ENCODE measurements around the gene KIF6.

The KIF6 gene

GRCh38 chr6:39702265-39702664 is 22.9 kb downstream of the KIF6 start:
- Histone ChIP-seq H3K27ac (ENCODE audit: low read depth, low read length) (no peak overlapping the region), H3K4me3 (ENCODE audit: low read length) (no peak overlapping the region), H3K27me3 (ENCODE audit: control insufficient read depth, insufficient read depth, low read length) (no peaks in the 10 kb centered on the region), H3K9ac (ENCODE audit: low read length) (no peak overlapping the region), H3K36me3 (ENCODE audit: control insufficient read depth, insufficient read depth, low read length) (no peaks in the 10 kb centered on the region), H3K4me1 (ENCODE audit: control insufficient read depth, insufficient read depth, low read length) (no peaks in the 10 kb centered on the region)

GRCh38 chr6:39700362-39700761 is 24.8 kb downstream of the KIF6 start:
- Histone ChIP-seq H3K27ac (ENCODE audit: low read depth, low read length) (no peak overlapping the region), H3K9ac (ENCODE audit: low read length) (no peak overlapping the region), H3K4me3 (ENCODE audit: low read length) (no peak overlapping the region), H3K36me3 (ENCODE audit: control insufficient read depth, insufficient read depth, low read length) (no peaks in the 10 kb centered on the region), H3K4me1 (ENCODE audit: control insufficient read depth, insufficient read depth, low read length) (no peaks in the 10 kb centered on the region), H3K27me3 (ENCODE audit: control insufficient read depth, insufficient read depth, low read length) (no peaks in the 10 kb centered on the region)

DNA sequence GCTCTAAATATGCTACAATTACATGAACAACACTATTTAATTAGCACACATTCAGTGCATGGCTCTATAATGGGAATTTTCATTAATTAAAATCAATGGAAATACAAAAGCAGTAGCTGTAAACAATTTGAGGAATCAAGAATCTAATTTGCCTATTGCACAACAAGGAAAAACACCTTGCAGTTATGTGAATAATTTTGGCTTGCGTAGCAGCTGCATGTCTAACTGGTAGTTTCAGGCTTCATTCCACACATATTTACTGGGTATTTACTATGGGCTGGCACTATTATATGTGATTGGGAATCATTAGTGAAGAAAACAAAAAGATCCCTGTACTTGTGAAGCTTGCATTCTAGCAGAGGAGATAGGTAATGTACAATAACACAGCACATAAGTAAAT is 26.4 kb downstream of the KIF6 start:
- H3K36me3 ChIP-seq (ENCODE audit: control insufficient read depth, insufficient read depth, low read length): no peaks in the 10 kb centered on the region
- H3K9ac ChIP-seq (ENCODE audit: low read length): no peak overlapping the region
- H3K4me1 ChIP-seq (ENCODE audit: control insufficient read depth, insufficient read depth, low read length): no peaks in the 10 kb centered on the region
- no peak overlapping the region for H3K4me3 ChIP-seq (ENCODE audit: low read length)
- H3K27ac ChIP-seq (ENCODE audit: low read depth, low read length): no peak overlapping the region
- no peaks in the 10 kb centered on the region for H3K27me3 ChIP-seq (ENCODE audit: control insufficient read depth, insufficient read depth, low read length)

DNA sequence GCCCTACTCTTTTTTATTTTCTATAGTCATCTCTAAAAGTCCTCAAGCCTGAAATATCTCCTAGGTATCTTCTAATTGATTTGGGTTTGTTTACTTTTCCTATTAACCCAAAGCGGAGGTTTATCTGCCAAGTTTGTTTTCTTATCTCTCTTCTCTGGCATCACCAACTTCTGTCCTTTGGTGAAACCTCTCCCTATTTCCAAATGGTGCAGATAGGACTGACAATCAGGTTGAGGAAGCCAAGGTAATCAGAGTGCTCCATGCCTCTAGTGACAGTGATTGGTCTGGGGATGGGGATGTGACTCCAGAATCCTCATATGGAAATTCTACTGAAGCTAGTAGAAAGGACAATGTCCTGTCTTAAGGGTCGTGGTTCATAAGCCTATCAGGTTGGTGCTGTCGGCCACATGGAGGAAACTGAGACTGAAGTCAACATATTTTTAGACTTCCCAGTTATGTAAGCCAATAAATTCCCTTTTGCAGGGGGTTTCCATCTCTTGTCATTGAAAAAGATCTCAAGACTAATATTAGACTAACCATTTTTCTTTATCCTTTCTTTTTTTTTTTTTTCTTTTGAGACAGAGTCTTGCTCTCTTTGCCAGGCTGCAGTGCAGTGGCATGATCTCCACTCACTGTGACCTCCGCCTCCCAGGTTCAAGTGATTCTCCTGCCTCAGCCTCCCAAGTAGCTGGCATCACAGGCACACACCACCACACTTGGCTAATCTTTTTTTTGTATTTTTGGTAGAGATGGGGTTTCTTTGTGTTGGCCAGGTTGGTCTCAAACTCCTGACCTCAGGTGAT is 28.0 kb downstream of the KIF6 start:
- H3K27me3 ChIP-seq (ENCODE audit: control insufficient read depth, insufficient read depth, low read length): no peaks in the 10 kb centered on the region
- H3K4me3 ChIP-seq (ENCODE audit: low read length): no peak overlapping the region
- no peak overlapping the region for H3K27ac ChIP-seq (ENCODE audit: low read depth, low read length)
- H3K36me3 ChIP-seq (ENCODE audit: control insufficient read depth, insufficient read depth, low read length): no peaks in the 10 kb centered on the region
- no peaks in the 10 kb centered on the region for H3K4me1 ChIP-seq (ENCODE audit: control insufficient read depth, insufficient read depth, low read length)
- no peak overlapping the region for H3K9ac ChIP-seq (ENCODE audit: low read length)

GRCh38 chr6:39695447-39695846 is 29.8 kb downstream of the KIF6 start:
- no peaks in the 10 kb centered on the region for H3K36me3 ChIP-seq (ENCODE audit: control insufficient read depth, insufficient read depth, low read length)
- H3K27ac ChIP-seq (ENCODE audit: low read depth, low read length): no peak overlapping the region
- no peaks in the 10 kb centered on the region for H3K27me3 ChIP-seq (ENCODE audit: control insufficient read depth, insufficient read depth, low read length)

GRCh38 chr6:39693206-39693605 is 32.0 kb downstream of the KIF6 start:
- H3K27ac ChIP-seq (ENCODE audit: low read depth, low read length): no peak overlapping the region
- no peaks in the 10 kb centered on the region for H3K36me3 ChIP-seq (ENCODE audit: control insufficient read depth, insufficient read depth, low read length)
- no peak overlapping the region for H3K9ac ChIP-seq (ENCODE audit: low read length)
- H3K4me3 ChIP-seq (ENCODE audit: low read length): no peak overlapping the region
- H3K27me3 ChIP-seq (ENCODE audit: control insufficient read depth, insufficient read depth, low read length): no peaks in the 10 kb centered on the region
- no peaks in the 10 kb centered on the region for H3K4me1 ChIP-seq (ENCODE audit: control insufficient read depth, insufficient read depth, low read length)

More at GRCh38 chr6:39695447-39695846, 29.8 kb downstream of the KIF6 start:
- H3K4me3 ChIP-seq (ENCODE audit: low read length): no peak overlapping the region
- no peaks in the 10 kb centered on the region for H3K4me1 ChIP-seq (ENCODE audit: control insufficient read depth, insufficient read depth, low read length)
- no peak overlapping the region for H3K9ac ChIP-seq (ENCODE audit: low read length)

DNA sequence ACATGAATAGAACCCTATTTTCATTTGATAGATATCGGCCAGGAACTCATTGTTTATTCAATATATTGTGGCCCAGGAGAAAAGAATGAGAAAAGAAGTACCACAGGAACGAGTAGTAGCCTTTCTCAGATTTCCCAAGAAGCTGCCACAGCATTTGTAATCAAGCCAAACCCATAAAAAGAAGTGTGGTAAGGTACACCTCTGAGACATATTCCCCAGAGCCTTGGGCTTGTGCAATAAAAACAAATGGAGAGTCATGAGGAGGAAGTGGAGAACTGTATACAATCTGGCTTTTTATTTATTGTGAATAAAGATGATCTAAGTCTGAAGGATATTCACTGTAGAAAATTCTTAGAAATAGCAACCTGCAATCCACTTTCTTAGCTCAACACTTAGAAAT is 36.7 kb downstream of the KIF6 start:
- H3K27me3 ChIP-seq (ENCODE audit: control insufficient read depth, insufficient read depth, low read length): no peaks in the 10 kb centered on the region
- H3K4me3 ChIP-seq (ENCODE audit: low read length): no peak overlapping the region
- no peak overlapping the region for H3K9ac ChIP-seq (ENCODE audit: low read length)

GRCh38 chr6:39686976-39687375 is 38.2 kb downstream of the KIF6 start:
- H3K4me3 ChIP-seq (ENCODE audit: low read length): no peak overlapping the region
- no peaks in the 10 kb centered on the region for H3K27me3 ChIP-seq (ENCODE audit: control insufficient read depth, insufficient read depth, low read length)
- H3K36me3 ChIP-seq (ENCODE audit: control insufficient read depth, insufficient read depth, low read length): no peaks in the 10 kb centered on the region
- H3K4me1 ChIP-seq (ENCODE audit: control insufficient read depth, insufficient read depth, low read length): no peaks in the 10 kb centered on the region
- H3K27ac ChIP-seq (ENCODE audit: low read depth, low read length): no peak overlapping the region
- H3K9ac ChIP-seq (ENCODE audit: low read length): no peak overlapping the region

More for the DNA sequence above, 36.7 kb downstream of the KIF6 start:
- H3K4me1 ChIP-seq (ENCODE audit: control insufficient read depth, insufficient read depth, low read length): no peaks in the 10 kb centered on the region
- no peaks in the 10 kb centered on the region for H3K36me3 ChIP-seq (ENCODE audit: control insufficient read depth, insufficient read depth, low read length)
- no peak overlapping the region for H3K27ac ChIP-seq (ENCODE audit: low read depth, low read length)

GRCh38 chr6:39685938-39686337 is 39.3 kb downstream of the KIF6 start:
- Histone ChIP-seq H3K27ac (ENCODE audit: low read depth, low read length) (no peak overlapping the region), H3K4me1 (ENCODE audit: control insufficient read depth, insufficient read depth, low read length) (no peaks in the 10 kb centered on the region), H3K27me3 (ENCODE audit: control insufficient read depth, insufficient read depth, low read length) (no peaks in the 10 kb centered on the region), H3K9ac (ENCODE audit: low read length) (no peak overlapping the region), H3K36me3 (ENCODE audit: control insufficient read depth, insufficient read depth, low read length) (no peaks in the 10 kb centered on the region), H3K4me3 (ENCODE audit: low read length) (no peak overlapping the region)

DNA sequence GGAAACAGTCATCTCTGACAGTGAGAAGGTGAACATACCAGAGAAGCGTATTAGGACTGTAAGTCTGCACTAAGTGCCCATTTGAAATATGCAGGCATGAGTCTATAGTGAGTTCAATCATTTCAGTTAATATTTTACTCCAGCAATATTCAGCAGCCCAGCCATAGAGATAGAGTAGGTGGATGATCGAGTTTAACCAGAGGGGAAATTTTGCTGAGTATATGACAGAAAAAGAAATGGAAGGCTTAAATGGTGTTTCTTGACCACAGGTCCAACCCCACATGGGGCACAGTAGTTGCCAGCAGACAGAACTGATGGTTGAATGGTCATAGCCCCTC is 39.8 kb downstream of the KIF6 start:
- H3K36me3 ChIP-seq (ENCODE audit: control insufficient read depth, insufficient read depth, low read length): no peaks in the 10 kb centered on the region
- no peak overlapping the region for H3K9ac ChIP-seq (ENCODE audit: low read length)
- H3K4me1 ChIP-seq (ENCODE audit: control insufficient read depth, insufficient read depth, low read length): no peaks in the 10 kb centered on the region
- no peaks in the 10 kb centered on the region for H3K27me3 ChIP-seq (ENCODE audit: control insufficient read depth, insufficient read depth, low read length)
- no peak overlapping the region for H3K27ac ChIP-seq (ENCODE audit: low read depth, low read length)
- H3K4me3 ChIP-seq (ENCODE audit: low read length): no peak overlapping the region

DNA sequence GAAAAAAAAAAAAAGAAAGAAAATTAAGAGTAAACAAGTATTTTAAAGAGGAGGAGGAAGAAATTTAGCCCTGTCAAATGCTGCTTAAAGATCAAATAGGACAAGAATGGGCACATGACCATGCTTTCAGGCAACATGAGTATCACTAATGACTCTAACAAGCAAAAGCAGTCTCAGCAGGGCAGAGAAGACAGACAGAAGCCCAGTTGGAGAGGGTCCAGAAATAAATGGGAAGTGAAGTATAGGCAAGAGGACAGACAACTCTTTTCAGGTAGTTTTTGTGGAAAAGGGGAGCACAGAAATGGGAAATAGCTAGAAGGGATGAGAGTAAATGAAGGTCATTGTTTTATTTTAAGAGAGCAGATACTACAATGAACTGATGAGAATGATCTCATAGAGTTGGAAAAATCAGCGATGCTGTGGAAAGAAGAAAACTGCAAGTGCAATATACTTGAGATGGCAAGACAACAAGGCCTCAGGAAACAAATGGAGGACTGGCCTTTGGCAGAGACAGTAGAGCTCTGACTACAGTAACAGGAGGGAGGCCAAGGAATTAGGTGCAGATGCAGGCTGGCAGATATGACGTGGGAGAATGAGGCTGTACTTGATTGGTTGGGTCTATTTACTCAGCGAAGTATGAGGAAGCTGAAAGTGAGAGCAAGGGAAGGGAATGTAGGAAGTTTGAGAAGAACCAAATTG is 40.3 kb downstream of the KIF6 start:
- Histone ChIP-seq H3K27ac (ENCODE audit: low read depth, low read length) (no peak overlapping the region), H3K4me3 (ENCODE audit: low read length) (no peak overlapping the region), H3K4me1 (ENCODE audit: control insufficient read depth, insufficient read depth, low read length) (no peaks in the 10 kb centered on the region), H3K27me3 (ENCODE audit: control insufficient read depth, insufficient read depth, low read length) (no peaks in the 10 kb centered on the region), H3K36me3 (ENCODE audit: control insufficient read depth, insufficient read depth, low read length) (no peaks in the 10 kb centered on the region), H3K9ac (ENCODE audit: low read length) (no peak overlapping the region)

DNA sequence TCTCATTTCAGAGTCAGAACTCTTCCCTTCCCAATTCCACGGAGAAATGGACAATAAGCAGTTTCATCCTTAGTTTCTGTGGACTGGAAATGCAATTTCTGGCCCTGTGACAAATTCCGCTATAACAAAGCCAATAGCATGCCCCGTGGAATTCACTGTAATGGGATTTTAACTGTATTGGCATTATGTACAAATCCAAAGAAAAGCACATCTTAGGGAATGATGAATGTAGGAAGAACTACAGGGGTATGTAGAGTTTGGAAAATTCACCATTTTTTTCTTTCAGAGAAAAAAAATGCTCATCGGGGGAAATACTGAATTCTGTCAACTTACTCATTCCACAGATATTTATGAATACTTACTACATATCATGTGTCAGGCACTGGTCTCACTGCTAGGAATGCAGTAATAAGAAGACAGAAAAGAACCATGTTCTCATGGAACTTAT is 43.5 kb downstream of the KIF6 start:
- no peak overlapping the region for H3K27ac ChIP-seq (ENCODE audit: low read depth, low read length)
- no peak overlapping the region for H3K4me3 ChIP-seq (ENCODE audit: low read length)
- H3K4me1 ChIP-seq (ENCODE audit: control insufficient read depth, insufficient read depth, low read length): no peaks in the 10 kb centered on the region
- H3K27me3 ChIP-seq (ENCODE audit: control insufficient read depth, insufficient read depth, low read length): no peaks in the 10 kb centered on the region
- H3K9ac ChIP-seq (ENCODE audit: low read length): no peak overlapping the region
- H3K36me3 ChIP-seq (ENCODE audit: control insufficient read depth, insufficient read depth, low read length): no peaks in the 10 kb centered on the region

DNA sequence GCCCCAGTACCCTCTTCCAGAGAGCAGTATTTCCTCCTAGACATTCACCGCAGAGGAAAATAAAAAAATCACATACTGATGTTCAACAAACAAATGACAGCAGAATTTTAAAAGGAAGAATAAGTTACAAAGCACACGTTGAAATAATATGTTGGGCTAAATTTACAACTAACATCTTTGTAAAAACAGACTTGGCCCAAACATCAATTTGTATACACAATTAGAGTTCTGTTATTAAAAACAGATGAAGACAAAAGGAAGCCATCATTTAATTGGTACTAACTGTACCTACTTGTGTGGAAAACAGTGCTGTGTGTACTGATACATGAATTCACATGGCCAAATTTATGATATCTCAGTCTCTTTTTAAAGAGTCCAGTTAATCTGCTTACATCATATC is 46.3 kb downstream of the KIF6 start:
- Histone ChIP-seq H3K27ac (ENCODE audit: low read depth, low read length) (no peak overlapping the region), H3K27me3 (ENCODE audit: control insufficient read depth, insufficient read depth, low read length) (no peaks in the 10 kb centered on the region)

More for the DNA sequence above, 46.3 kb downstream of the KIF6 start:
- Histone ChIP-seq H3K4me1 (ENCODE audit: control insufficient read depth, insufficient read depth, low read length) (no peaks in the 10 kb centered on the region), H3K36me3 (ENCODE audit: control insufficient read depth, insufficient read depth, low read length) (no peaks in the 10 kb centered on the region), H3K4me3 (ENCODE audit: low read length) (no peak overlapping the region), H3K9ac (ENCODE audit: low read length) (no peak overlapping the region)
